Neuron (in vitro differentiated cells): ENCODE results near the gene SH3GLB1.

ENCODE experiments used
- H2AFZ ChIP-seq: one replicate; pipeline ENCODE4 v1.6.1; 2013; ENCODE audit warnings: low read depth, mild to moderate bottlenecking, inconsistent platforms, low read length, moderate library complexity
- H3K27me3 ChIP-seq: one replicate; pipeline ENCODE4 v1.6.1; 2013; ENCODE audit warnings: low read length; ENCODE audit not compliant: insufficient read depth
- H3K36me3 ChIP-seq: one replicate; pipeline ENCODE4 v1.6.1; 2013; ENCODE audit warnings: low read length; ENCODE audit not compliant: insufficient read depth
- H3K4me1 ChIP-seq: one replicate; pipeline ENCODE4 v1.6.1; 2013; ENCODE audit warnings: low read length; ENCODE audit not compliant: insufficient read depth
- H3K4me3 ChIP-seq: 2 replicates; pipeline ENCODE4 v1.5.1; 2013; ENCODE audit warnings: mild to moderate bottlenecking, low read length, moderate library complexity
- H3K9me3 ChIP-seq: one replicate; pipeline ENCODE4 v1.6.1; 2013; ENCODE audit warnings: low read length

Gene SH3GLB1

GRCh38 chr1:86706018-86706635, 1.8 kb downstream of the SH3GLB1 start:
- Histone ChIP-seq H3K36me3 (peaks cover 3% of the 10 kb centered on the region), H3K4me3 (peak overlapping the region; percentile 95)

GRCh38 chr1:86708920-86709319, 4.5 kb downstream of the SH3GLB1 start:
- peaks cover 8% of the 10 kb centered on the region for H3K36me3 ChIP-seq
- peaks cover 17% of the 10 kb centered on the region for H3K4me1 ChIP-seq
- H3K27me3 ChIP-seq: no peaks in the 10 kb centered on the region
- H3K4me3 ChIP-seq: no peak overlapping the region
- H2AFZ ChIP-seq: no peak overlapping the region
- no peaks in the 10 kb centered on the region for H3K9me3 ChIP-seq

More at GRCh38 chr1:86706018-86706635, 1.8 kb downstream of the SH3GLB1 start:
- H3K4me1 ChIP-seq: peaks cover 21% of the 10 kb centered on the region
- H3K9me3 ChIP-seq: no peaks in the 10 kb centered on the region
- no peaks in the 10 kb centered on the region for H3K27me3 ChIP-seq
- H2AFZ ChIP-seq: no peak overlapping the region

- Histone ChIP-seq H3K9me3 (no peaks in the 10 kb centered on the region), H3K4me1 (peaks cover under 1% of the 10 kb centered on the region), H2AFZ (no peak overlapping the region), H3K27me3 (no peaks in the 10 kb centered on the region), H3K36me3 (peaks cover 21% of the 10 kb centered on the region), H3K4me3 (no peak overlapping the region)
Observed at GRCh38 chr1:86712088-86712860, 7.9 kb downstream of the SH3GLB1 start.

- no peaks in the 10 kb centered on the region for H3K4me1 ChIP-seq
- no peaks in the 10 kb centered on the region for H3K9me3 ChIP-seq
- peaks cover 23% of the 10 kb centered on the region for H3K36me3 ChIP-seq
- H2AFZ ChIP-seq: no peak overlapping the region
- H3K27me3 ChIP-seq: no peaks in the 10 kb centered on the region
- no peak overlapping the region for H3K4me3 ChIP-seq
Observed at GRCh38 chr1:86713477-86713876, 9.1 kb downstream of the SH3GLB1 start.

GRCh38 chr1:86714159-86714558, 9.8 kb downstream of the SH3GLB1 start:
- Histone ChIP-seq H3K4me3 (no peak overlapping the region), H2AFZ (no peak overlapping the region), H3K27me3 (no peaks in the 10 kb centered on the region), H3K36me3 (peaks cover 26% of the 10 kb centered on the region), H3K9me3 (no peaks in the 10 kb centered on the region), H3K4me1 (no peaks in the 10 kb centered on the region)

- Histone ChIP-seq H2AFZ (no peak overlapping the region), H3K9me3 (no peaks in the 10 kb centered on the region), H3K4me1 (no peaks in the 10 kb centered on the region), H3K27me3 (no peaks in the 10 kb centered on the region), H3K36me3 (peaks cover 27% of the 10 kb centered on the region), H3K4me3 (no peak overlapping the region)
Observed at GRCh38 chr1:86714561-86715244, 10.3 kb downstream of the SH3GLB1 start.

- H3K36me3 ChIP-seq: peaks cover 43% of the 10 kb centered on the region
- H3K9me3 ChIP-seq: no peaks in the 10 kb centered on the region
- H3K4me3 ChIP-seq: no peak overlapping the region
- no peaks in the 10 kb centered on the region for H3K27me3 ChIP-seq
- no peaks in the 10 kb centered on the region for H3K4me1 ChIP-seq
- no peak overlapping the region for H2AFZ ChIP-seq
Observed at GRCh38 chr1:86718786-86719185, 14.4 kb downstream of the SH3GLB1 start.

- H3K4me3 ChIP-seq: no peak overlapping the region
- no peaks in the 10 kb centered on the region for H3K4me1 ChIP-seq
- no peaks in the 10 kb centered on the region for H3K9me3 ChIP-seq
- peaks cover 51% of the 10 kb centered on the region for H3K36me3 ChIP-seq
- no peak overlapping the region for H2AFZ ChIP-seq
- H3K27me3 ChIP-seq: no peaks in the 10 kb centered on the region
Observed at GRCh38 chr1:86731416-86731815, 27.0 kb downstream of the SH3GLB1 start.

GRCh38 chr1:86733340-86733739, 29.0 kb downstream of the SH3GLB1 start:
- no peaks in the 10 kb centered on the region for H3K9me3 ChIP-seq
- H2AFZ ChIP-seq: no peak overlapping the region
- H3K4me1 ChIP-seq: no peaks in the 10 kb centered on the region
- no peak overlapping the region for H3K4me3 ChIP-seq
- H3K36me3 ChIP-seq: peaks cover 59% of the 10 kb centered on the region
- H3K27me3 ChIP-seq: no peaks in the 10 kb centered on the region

- Histone ChIP-seq H3K27me3 (no peaks in the 10 kb centered on the region), H3K4me1 (no peaks in the 10 kb centered on the region), H3K36me3 (peaks cover 81% of the 10 kb centered on the region), H3K4me3 (no peak overlapping the region), H2AFZ (no peak overlapping the region), H3K9me3 (no peaks in the 10 kb centered on the region)
Observed at GRCh38 chr1:86739648-86740509, 35.5 kb downstream of the SH3GLB1 start.

- H3K27me3 ChIP-seq: no peaks in the 10 kb centered on the region
- no peak overlapping the region for H2AFZ ChIP-seq
- H3K36me3 ChIP-seq: peaks cover 68% of the 10 kb centered on the region
- no peaks in the 10 kb centered on the region for H3K9me3 ChIP-seq
- no peaks in the 10 kb centered on the region for H3K4me1 ChIP-seq
- no peak overlapping the region for H3K4me3 ChIP-seq
Observed at GRCh38 chr1:86741947-86742572, 37.7 kb downstream of the SH3GLB1 start.

GRCh38 chr1:86747304-86747703, 42.9 kb downstream of the SH3GLB1 start:
- Histone ChIP-seq H3K27me3 (no peaks in the 10 kb centered on the region), H3K4me1 (peaks cover 15% of the 10 kb centered on the region), H2AFZ (no peak overlapping the region), H3K4me3 (no peak overlapping the region), H3K9me3 (no peaks in the 10 kb centered on the region), H3K36me3 (peaks cover 32% of the 10 kb centered on the region)
